Adrenal gland (tissue), 12 donors: ENCODE measurements around the gene RSPH3. TPM values are rescaled to one million over a fixed set of nuclear protein-coding genes. Genes with fewer than 3 reads are reported as not detected.
"Not testable (repeated sequence)": the region's sequence is repeated elsewhere in the genome, so short reads cannot be mapped to it uniquely, and the experiment has no call there.

Source experiments
- DNase-seq, 7 donors: peaks; one replicate each; pipeline ENCODE4 v3.0.0-alpha.2; 2019 to 2020
- H3K27ac ChIP-seq, 5 donors: fragments of 200-600 bp; sonication (generic) in 4 of 5; 1 replicate in 3 of 5; 2 replicates in 2 of 5; pipeline versions ENCODE4 v1.5.1 to v1.8.0; 2016 to 2020; ENCODE audit warnings: mild to moderate bottlenecking in 1 of 5
- H3K27me3 ChIP-seq: fragments of 200-600 bp; 2 replicates; pipeline ENCODE4 v1.8.0; 2021
- H3K36me3 ChIP-seq, 2 donors: fragments of 200-600 bp; replicated peaks in 1 of 2; 1 replicate in 1 of 2; 2 replicates in 1 of 2; pipeline versions ENCODE4 v1.5.1 to v1.8.0; 2018 to 2022
- H3K4me1 ChIP-seq, 2 donors: fragments of 200-600 bp; replicated peaks in 1 of 2; 1 replicate in 1 of 2; 2 replicates in 1 of 2; pipeline versions ENCODE4 v1.5.1 to v1.8.0; 2018 to 2021
- H3K4me3 ChIP-seq, 4 donors: fragments of 200-600 bp; sonication (generic) in 3 of 4; one replicate each; pipeline ENCODE4 v1.5.1; 2016 to 2018
- H3K9me3 ChIP-seq, 3 donors: fragments of 200-600 bp; sonication (generic) in 1 of 3; replicated peaks in 1 of 3; 1 replicate in 2 of 3; 2 replicates in 1 of 3; pipeline versions ENCODE4 v1.5.1 to v1.8.0; 2016 to 2021
- CTCF ChIP-seq, 6 experiments: fragments of 450-650 bp in 4 of 6; fragments of 200-600 bp in 2 of 6; sonication (generic) in 1 of 6; IDR thresholded peaks; 1 replicate in 5 of 6; 2 replicates in 1 of 6; pipeline versions ENCODE4 v1.5.1 to v1.8.0; 2016 to 2021; ENCODE audit warnings: antibody characterized with exemption in 6 of 6, mild to moderate bottlenecking in 2 of 6, moderate library complexity in 1 of 6
- POLR2A ChIP-seq, 2 donors: fragments of 450-650 bp; IDR thresholded peaks; one replicate each; pipeline ENCODE4 v1.6.1; 2017; ENCODE audit warnings: antibody characterized with exemption in 2 of 2, mild to moderate bottlenecking in 2 of 2, moderate library complexity in 1 of 2
- WGBS, 4 donors: extraction: QIAGEN DNeasy Blood & Tissue Kit in 2 of 4; methylation state at CpG; one replicate each; pipeline versions ENCODE4 v1.1.5 to v1.1.7; 2013 to 2017; 5-methylcytosine and 5-hydroxymethylcytosine counted together
- intact Hi-C, 2 donors: fragments of 100-400 bp; cut with DNase I; formaldehyde crosslinking; loops; one replicate each; pipeline versions ENCODE4 v1.14.1 to v1.15.0; 2022 to 2023
- polyA plus RNA-seq, 3 donors: library from polyadenylated mRNA; stranded (reverse); fragments of 200-250 nt in 2 of 3; fragments of 350-450 nt in 1 of 3; fragmentation: Illumina TruSeq in 1 of 3; extraction: RNeasy Lipid Tissue Mini Kit (QIAGEN cat#74804) in 1 of 3; gene quantifications; one replicate each; pipeline ENCODE4 v1.2.3, GENCODE V29; 2013 to 2014
- total RNA-seq, 9 donors: library from RNA; depleted of rRNA in 4 of 9; stranded (reverse); fragments of >200 nt in 4 of 9; fragments of 120-200 nt in 1 of 9; fragmentation: NEBNext Ultra II Directional in 1 of 9; extraction: Animal tissue kit (Norgen Biotek cat#: 25700) in 1 of 9; gene quantifications; one replicate each; pipeline versions ENCODE4 v1.1.0 to v1.2.4, GENCODE V29; 2013 to 2023
- donor health status: healthy with polysubstance abuse.
- donor health status: Bipolar disorder and iron deficiency.
- donor health status: DM: yes; HTN: yes; CAD: no.
- donor health status: DM: no; HTN: no; CAD: no.
- donor health status: DM: no; HTN: no; CAD: no.
- donor health status: DM: yes; HTN: yes; CAD: no.

Gene RSPH3
- total and polyA plus RNA-seq, 12 donors: 3.4 to 20.5 (median 12.8) TPM

DNA sequence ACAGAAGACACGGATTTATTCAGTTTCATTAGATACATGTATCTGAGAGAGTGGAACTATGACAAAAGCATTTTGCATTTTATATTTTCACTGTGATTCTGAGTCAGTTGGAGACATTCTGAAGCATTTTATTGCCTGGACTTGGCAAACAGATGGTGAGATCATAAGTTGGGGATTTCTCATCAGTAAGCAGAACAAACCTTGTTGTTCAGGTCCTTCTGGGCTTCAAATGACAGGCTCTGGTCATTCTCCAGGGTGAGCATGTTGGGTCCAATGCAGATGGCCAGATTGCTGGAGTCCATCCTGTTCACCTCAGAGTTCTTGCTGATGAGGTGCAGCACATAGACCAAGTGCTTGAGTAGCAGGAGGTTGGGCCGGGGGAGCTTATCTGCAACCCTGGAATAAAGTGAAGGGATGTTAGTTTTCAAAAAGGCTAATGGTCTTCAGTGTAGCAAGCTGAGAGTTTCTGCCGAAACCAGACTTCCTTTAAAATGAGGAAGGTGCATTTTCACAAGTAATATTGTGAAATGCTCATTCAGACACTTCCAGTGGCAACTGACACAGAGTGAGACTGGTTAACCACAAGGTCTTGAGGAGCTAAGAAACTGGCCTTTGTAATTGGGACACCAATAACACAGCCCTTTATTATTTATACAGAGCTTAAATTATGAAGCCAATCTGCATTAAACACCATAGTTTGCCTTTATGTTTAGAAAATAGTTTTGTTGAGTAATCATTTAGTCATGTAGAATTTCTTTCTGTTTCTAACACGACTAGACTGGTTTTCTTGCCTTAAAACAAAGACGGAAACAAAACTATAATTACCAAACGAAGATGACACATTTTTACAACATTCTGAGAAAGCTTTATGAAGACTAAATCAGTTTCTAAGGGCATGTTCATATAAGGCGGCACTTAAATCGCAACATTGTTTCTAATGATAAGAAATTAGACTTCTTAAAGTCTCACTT is 39.2 kb upstream of the RSPH3 start:
- H3K9me3 ChIP-seq: no peaks in the 10 kb centered on the region
- TF ChIP-seq POLR2A (IDR thresholded peaks at IDR 0.05): no peak
- no peaks in the 10 kb centered on the region for H3K36me3 ChIP-seq
- DNase-seq: peak in 1 of 7 donors; percentile 10
- intact Hi-C loops: no loop called here
- H3K4me3 ChIP-seq: no peak overlapping the region
- WGBS, 4 donors: 72 to 86% (median 73%) methylated on average over 8 of the region's 8 CpGs
- no peaks in the 10 kb centered on the region for H3K27me3 ChIP-seq
- peak overlapping the region in 3 of 5 donors; percentile 2 to 79 (median 67) for H3K27ac ChIP-seq
- peaks cover 0 to 6% of the 10 kb centered on the region in 2 donors for H3K4me1 ChIP-seq

DNA sequence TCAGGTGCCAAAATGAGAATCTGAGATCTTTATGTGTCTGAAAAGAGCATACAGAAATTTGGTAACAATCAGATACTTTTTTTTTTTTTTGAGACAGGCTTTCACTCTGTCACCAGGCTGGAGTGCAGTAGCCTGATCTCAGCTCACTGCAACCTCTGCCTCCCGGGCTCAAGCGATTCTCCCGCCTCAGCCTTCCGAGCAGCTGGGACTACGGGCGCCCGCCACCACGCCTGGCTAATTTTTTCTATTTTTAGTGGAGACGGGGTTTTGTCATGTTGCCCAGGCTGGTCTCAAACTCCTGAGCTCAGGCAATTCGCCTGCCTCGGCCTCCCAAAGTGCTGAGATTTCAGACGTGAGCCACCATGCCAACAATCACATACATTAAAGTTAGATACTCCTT is 38.3 kb upstream of the RSPH3 start:
- not testable (repeated sequence) for H3K4me3 ChIP-seq, H3K4me1 ChIP-seq
- WGBS, 4 donors: 77 to 85% (median 82%) methylated on average over 12 of the region's 12 CpGs

GRCh38 chr6:159037756-159038290 is 37.8 kb upstream of the RSPH3 start:
- H3K4me3 ChIP-seq: no peak overlapping the region
- TF ChIP-seq CTCF (IDR thresholded peaks at IDR 0.05) (no peak), POLR2A (IDR thresholded peaks at IDR 0.05) (no peak)
- peaks cover 0 to 3% of the 10 kb centered on the region in 2 donors for H3K4me1 ChIP-seq
- H3K36me3 ChIP-seq: no peaks in the 10 kb centered on the region
- WGBS, 4 donors: 65 to 74% (median 71%) methylated on average over 5 of the region's 5 CpGs
- no peaks in the 10 kb centered on the region for H3K27me3 ChIP-seq
- no peak for DNase-seq
- no peak overlapping the region for H3K27ac ChIP-seq
- intact Hi-C loops: no loop called here
- H3K9me3 ChIP-seq: no peaks in the 10 kb centered on the region

More for the DNA sequence above, 38.3 kb upstream of the RSPH3 start:
- intact Hi-C loops, DNase-seq, H3K27me3 ChIP-seq, H3K9me3 ChIP-seq, H3K36me3 ChIP-seq: not testable (repeated sequence)
- H3K27ac ChIP-seq: peak overlapping the region in 3 of 5 donors; percentile 2 to 67 (median 44)

GRCh38 chr6:159036673-159037072 is 36.7 kb upstream of the RSPH3 start:
- Histone ChIP-seq H3K36me3 (no peaks in the 10 kb centered on the region), H3K27me3 (no peaks in the 10 kb centered on the region), H3K4me3 (no peak overlapping the region), H3K9me3 (no peaks in the 10 kb centered on the region), H3K27ac (no peak overlapping the region), H3K4me1 (no peaks in the 10 kb centered on the region)
- DNase-seq: no peak
- intact Hi-C loops: no loop called here
- TF ChIP-seq CTCF (IDR thresholded peaks at IDR 0.05): no peak
- TF ChIP-seq POLR2A (IDR thresholded peaks at IDR 0.05): no peak
- 82 to 93% (median 87%) methylated on average over 8 to 14 of the region's 14 CpGs for WGBS, 4 donors

- H3K27ac ChIP-seq: no peak overlapping the region
- H3K9me3 ChIP-seq: no peaks in the 10 kb centered on the region
- H3K36me3 ChIP-seq: no peaks in the 10 kb centered on the region
- no peak overlapping the region for H3K4me3 ChIP-seq
- TF ChIP-seq POLR2A (IDR thresholded peaks at IDR 0.05) (no peak), CTCF (IDR thresholded peaks at IDR 0.05) (no peak)
- intact Hi-C loops: no loop called here
- H3K27me3 ChIP-seq: no peaks in the 10 kb centered on the region
- DNase-seq: no peak
- H3K4me1 ChIP-seq: no peaks in the 10 kb centered on the region
- WGBS, 4 donors: 92 to 94% (median 93%) methylated on average over 11 to 17 of the region's 17 CpGs
These were observed 35.9 kb upstream of the RSPH3 start for GRCh38 chr6:159035891-159036290.
